Adrenal gland (tissue), 12 donors: ENCODE measurements around the gene SNED1. TPM values are rescaled to one million over a fixed set of nuclear protein-coding genes. Genes with fewer than 3 reads are reported as not detected.

Source experiments
- DNase-seq, 7 donors: peaks; one replicate each; pipeline ENCODE4 v3.0.0-alpha.2; 2019 to 2020
- H3K27ac ChIP-seq, 5 donors: fragments of 200-600 bp; sonication (generic) in 4 of 5; 1 replicate in 3 of 5; 2 replicates in 2 of 5; pipeline versions ENCODE4 v1.5.1 to v1.8.0; 2016 to 2020; ENCODE audit warnings: mild to moderate bottlenecking in 1 of 5
- H3K27me3 ChIP-seq: fragments of 200-600 bp; 2 replicates; pipeline ENCODE4 v1.8.0; 2021
- H3K36me3 ChIP-seq, 2 donors: fragments of 200-600 bp; replicated peaks in 1 of 2; 1 replicate in 1 of 2; 2 replicates in 1 of 2; pipeline versions ENCODE4 v1.5.1 to v1.8.0; 2018 to 2022
- H3K4me1 ChIP-seq, 2 donors: fragments of 200-600 bp; replicated peaks in 1 of 2; 1 replicate in 1 of 2; 2 replicates in 1 of 2; pipeline versions ENCODE4 v1.5.1 to v1.8.0; 2018 to 2021
- H3K4me3 ChIP-seq, 4 donors: fragments of 200-600 bp; sonication (generic) in 3 of 4; one replicate each; pipeline ENCODE4 v1.5.1; 2016 to 2018
- H3K9me3 ChIP-seq, 3 donors: fragments of 200-600 bp; sonication (generic) in 1 of 3; replicated peaks in 1 of 3; 1 replicate in 2 of 3; 2 replicates in 1 of 3; pipeline versions ENCODE4 v1.5.1 to v1.8.0; 2016 to 2021
- CTCF ChIP-seq, 6 experiments: fragments of 450-650 bp in 4 of 6; fragments of 200-600 bp in 2 of 6; sonication (generic) in 1 of 6; IDR thresholded peaks; 1 replicate in 5 of 6; 2 replicates in 1 of 6; pipeline versions ENCODE4 v1.5.1 to v1.8.0; 2016 to 2021; ENCODE audit warnings: antibody characterized with exemption in 6 of 6, mild to moderate bottlenecking in 2 of 6, moderate library complexity in 1 of 6
- POLR2A ChIP-seq, 2 donors: fragments of 450-650 bp; IDR thresholded peaks; one replicate each; pipeline ENCODE4 v1.6.1; 2017; ENCODE audit warnings: antibody characterized with exemption in 2 of 2, mild to moderate bottlenecking in 2 of 2, moderate library complexity in 1 of 2
- WGBS, 4 donors: extraction: QIAGEN DNeasy Blood & Tissue Kit in 2 of 4; methylation state at CpG; one replicate each; pipeline versions ENCODE4 v1.1.5 to v1.1.7; 2013 to 2017; 5-methylcytosine and 5-hydroxymethylcytosine counted together
- intact Hi-C, 2 donors: fragments of 100-400 bp; cut with DNase I; formaldehyde crosslinking; loops; one replicate each; pipeline versions ENCODE4 v1.14.1 to v1.15.0; 2022 to 2023
- polyA plus RNA-seq, 3 donors: library from polyadenylated mRNA; stranded (reverse); fragments of 200-250 nt in 2 of 3; fragments of 350-450 nt in 1 of 3; fragmentation: Illumina TruSeq in 1 of 3; extraction: RNeasy Lipid Tissue Mini Kit (QIAGEN cat#74804) in 1 of 3; gene quantifications; one replicate each; pipeline ENCODE4 v1.2.3, GENCODE V29; 2013 to 2014
- total RNA-seq, 9 donors: library from RNA; depleted of rRNA in 4 of 9; stranded (reverse); fragments of >200 nt in 4 of 9; fragments of 120-200 nt in 1 of 9; fragmentation: NEBNext Ultra II Directional in 1 of 9; extraction: Animal tissue kit (Norgen Biotek cat#: 25700) in 1 of 9; gene quantifications; one replicate each; pipeline versions ENCODE4 v1.1.0 to v1.2.4, GENCODE V29; 2013 to 2023
- donor health status: healthy with polysubstance abuse.
- donor health status: Bipolar disorder and iron deficiency.
- donor health status: DM: yes; HTN: yes; CAD: no.
- donor health status: DM: no; HTN: no; CAD: no.
- donor health status: DM: no; HTN: no; CAD: no.
- donor health status: DM: yes; HTN: yes; CAD: no.

The SNED1 gene
- total and polyA plus RNA-seq, 12 donors, result 3.1 to 59.5 (median 22.9) TPM

- intact Hi-C loops, result no loop called here
- peak; percentile 7 to 35 (median 19) for TF ChIP-seq CTCF (IDR thresholded peaks at IDR 0.05)
- TF ChIP-seq POLR2A (IDR thresholded peaks at IDR 0.05), result no peak
- peak overlapping the region in 2 of 5 donors; percentile 26 to 34 for H3K27ac ChIP-seq
- peak; percentile 76 to 89 (median 84) for DNase-seq
- H3K27me3 ChIP-seq, result no peaks in the 10 kb centered on the region
- no peaks in the 10 kb centered on the region for H3K9me3 ChIP-seq
- H3K4me3 ChIP-seq, result no peak overlapping the region
- WGBS, 4 donors, result 64 to 86% (median 70%) methylated on average over 5 to 15 of the region's 15 CpGs
- H3K4me1 ChIP-seq, result peaks cover 0 to 7% of the 10 kb centered on the region in 2 donors
- H3K36me3 ChIP-seq, result no peaks in the 10 kb centered on the region
Observed at GRCh38 chr2:240968731-240969624, 29.4 kb upstream of the SNED1 start.

GRCh38 chr2:240970104-240970503 lies 28.3 kb upstream of the SNED1 start:
- no peak for DNase-seq
- WGBS, 4 donors, result 83 to 91% (median 88%) methylated on average over 3 of the region's 3 CpGs
- no peak overlapping the region for H3K4me3 ChIP-seq
- H3K27me3 ChIP-seq, result peaks cover 3% of the 10 kb centered on the region
- peaks cover 0 to 7% of the 10 kb centered on the region in 2 donors for H3K4me1 ChIP-seq
- no peaks in the 10 kb centered on the region for H3K36me3 ChIP-seq
- intact Hi-C loops, result no loop called here
- no peak overlapping the region for H3K27ac ChIP-seq
- TF ChIP-seq POLR2A (IDR thresholded peaks at IDR 0.05) (no peak), CTCF (IDR thresholded peaks at IDR 0.05) (no peak)
- H3K9me3 ChIP-seq, result no peaks in the 10 kb centered on the region

GRCh38 chr2:240970816-240971215 lies 27.6 kb upstream of the SNED1 start:
- Histone ChIP-seq H3K36me3 (no peaks in the 10 kb centered on the region), H3K9me3 (no peaks in the 10 kb centered on the region), H3K27me3 (peaks cover 7% of the 10 kb centered on the region), H3K27ac (no peak overlapping the region), H3K4me1 (peaks cover 0 to 7% of the 10 kb centered on the region in 2 donors), H3K4me3 (no peak overlapping the region)
- WGBS, 4 donors, result 85 to 95% (median 93%) methylated on average over 6 to 15 of the region's 15 CpGs
- intact Hi-C loops, result no loop called here
- no peak for TF ChIP-seq POLR2A (IDR thresholded peaks at IDR 0.05)
- no peak for TF ChIP-seq CTCF (IDR thresholded peaks at IDR 0.05)
- DNase-seq, result peak in 1 of 7 donors; percentile 6

GRCh38 chr2:240972201-240972600 lies 26.2 kb upstream of the SNED1 start:
- 87 to 90% (median 89%) methylated on average over 4 to 11 of the region's 11 CpGs for whole genome bisulfite sequencing, 4 donors
- Histone ChIP-seq H3K9me3 (no peaks in the 10 kb centered on the region), H3K4me3 (no peak overlapping the region), H3K36me3 (no peaks in the 10 kb centered on the region), H3K27me3 (peaks cover 7% of the 10 kb centered on the region), H3K4me1 (peaks cover 0 to 7% of the 10 kb centered on the region in 2 donors), H3K27ac (no peak overlapping the region)
- intact Hi-C loops, result no loop called here
- no peak for TF ChIP-seq CTCF (IDR thresholded peaks at IDR 0.05)
- TF ChIP-seq POLR2A (IDR thresholded peaks at IDR 0.05), result no peak
- peak in 2 of 7 donors; percentile 2 to 10 for DNase-seq
